Measurements from ENCODE around the gene GULP1. TPM values are rescaled to one million over a fixed set of nuclear protein-coding genes. Genes with fewer than 3 reads are reported as not detected.
"Not testable (repeated sequence)": the region's sequence is repeated elsewhere in the genome, so short reads cannot be mapped to it uniquely, and the experiment has no call there.

Gene GULP1
- total RNA-seq, 4 donors from 2014 or later = 27.1 to 49.0 (median 36.8) TPM

GRCh38 chr2:188450732-188451483, 159.2 kb downstream of the GULP1 start:
- TF ChIP-seq POLR2AphosphoS5 (IDR thresholded peaks at IDR 0.05) (no peak), POLR2A (IDR thresholded peaks at IDR 0.05; ENCODE audit: low read depth) (no peak)
- no peaks in the 10 kb centered on the region for H3K27me3 ChIP-seq
- intact Hi-C loops (cut with DNase I) = no loop called here

GRCh38 chr2:188452084-188452483, 160.4 kb downstream of the GULP1 start:
- H3K36me3 ChIP-seq = no peaks in the 10 kb centered on the region
- no peak overlapping the region for H3K4me3 ChIP-seq
- 49% methylated on average over 1 of the region's 1 CpG for WGBS
- no peak for TF ChIP-seq CTCF (IDR thresholded peaks at IDR 0.05)
- TF ChIP-seq POLR2A (IDR thresholded peaks at IDR 0.05; ENCODE audit: low read depth) = no peak
- TF ChIP-seq POLR2AphosphoS5 (IDR thresholded peaks at IDR 0.05) = no peak
- H3K9me3 ChIP-seq = no peaks in the 10 kb centered on the region
- peaks cover 0 to 11% (median 5%) of the 10 kb centered on the region in 4 donors for H3K4me1 ChIP-seq
- H3K27ac ChIP-seq (replicated peaks in 1 of 4) = no peak overlapping the region
- H3K27me3 ChIP-seq = no peaks in the 10 kb centered on the region
- intact Hi-C loops (cut with DNase I) = no loop called here
- DNase-seq (ENCODE audit: extremely low spot score) = no peak

More at GRCh38 chr2:188450732-188451483, 159.2 kb downstream of the GULP1 start:
- H3K27ac ChIP-seq (replicated peaks in 1 of 4) = no peak overlapping the region
- WGBS = 67% methylated on average over 2 of the region's 2 CpGs
- no peaks in the 10 kb centered on the region for H3K9me3 ChIP-seq
- H3K4me1 ChIP-seq = peaks cover 0 to 11% (median 5%) of the 10 kb centered on the region in 4 donors
- no peak overlapping the region for H3K4me3 ChIP-seq
- H3K36me3 ChIP-seq = no peaks in the 10 kb centered on the region
- no peak for DNase-seq (ENCODE audit: extremely low spot score)

GRCh38 chr2:188456114-188456909, 164.6 kb downstream of the GULP1 start:
- H3K36me3 ChIP-seq = no peaks in the 10 kb centered on the region
- intact Hi-C loops (cut with DNase I) = no loop called here
- peaks cover 0 to 11% (median 5%) of the 10 kb centered on the region in 4 donors for H3K4me1 ChIP-seq
- H3K9me3 ChIP-seq = no peaks in the 10 kb centered on the region
- no peaks in the 10 kb centered on the region for H3K27me3 ChIP-seq
- H3K27ac ChIP-seq (replicated peaks in 1 of 4) = no peak overlapping the region
- WGBS = 91% methylated on average over 12 of the region's 12 CpGs
- H3K4me3 ChIP-seq = no peak overlapping the region
- DNase-seq (ENCODE audit: extremely low spot score) = no peak
- no peak for TF ChIP-seq EP300 (IDR thresholded peaks at IDR 0.05)
- no peak for TF ChIP-seq CTCF (IDR thresholded peaks at IDR 0.05)
- no peak for TF ChIP-seq POLR2A (IDR thresholded peaks at IDR 0.05; ENCODE audit: low read depth)
- TF ChIP-seq POLR2AphosphoS5 (IDR thresholded peaks at IDR 0.05) = no peak

GRCh38 chr2:188459061-188459460, 167.4 kb downstream of the GULP1 start:
- intact Hi-C loops (cut with DNase I) = no loop called here
- Histone ChIP-seq H3K27ac (replicated peaks in 1 of 4) (no peak overlapping the region), H3K4me1 (no peaks in the 10 kb centered on the region), H3K27me3 (no peaks in the 10 kb centered on the region), H3K9me3 (no peaks in the 10 kb centered on the region), H3K4me3 (no peak overlapping the region), H3K36me3 (no peaks in the 10 kb centered on the region)
- TF ChIP-seq CTCF (IDR thresholded peaks at IDR 0.05) (no peak), POLR2AphosphoS5 (IDR thresholded peaks at IDR 0.05) (no peak), POLR2A (IDR thresholded peaks at IDR 0.05; ENCODE audit: low read depth) (no peak), EP300 (IDR thresholded peaks at IDR 0.05) (no peak)
- WGBS = 89% methylated on average over 2 of the region's 2 CpGs
- no peak for DNase-seq (ENCODE audit: extremely low spot score)

GRCh38 chr2:188466078-188466477, 174.4 kb downstream of the GULP1 start:
- H3K4me3 ChIP-seq; DNase-seq (ENCODE audit: extremely low spot score); intact Hi-C loops (cut with DNase I); H3K4me1 ChIP-seq; H3K27me3 ChIP-seq; H3K36me3 ChIP-seq; H3K27ac ChIP-seq (replicated peaks in 1 of 4): not testable (repeated sequence)
- 91% methylated on average over 3 of the region's 3 CpGs for WGBS
- H3K9me3 ChIP-seq = peaks cover 0 to 14% (median 3%) of the 10 kb centered on the region in 4 donors
